Coronary artery (tissue), 2 donors: Measurements from ENCODE around the gene NRL.

ENCODE experiments used
- DNase-seq: peaks from one replicate; pipeline ENCODE4 v3.0.0-alpha.2; 2017; ENCODE audit warnings: low spot score
- H3K27ac ChIP-seq, 2 donors: fragments of 200-600 bp; sonication (generic); one replicate each; pipeline ENCODE4 v1.5.1; 2016 to 2019
- H3K4me3 ChIP-seq: fragments of 200-600 bp; sonication (generic); 2 replicates; pipeline ENCODE4 v1.5.1; 2016; ENCODE audit warnings: mild to moderate bottlenecking, moderate library complexity
- TF ChIP-seq, protein P1 (sequence below): fragments of 200-600 bp; sonication (generic); IDR thresholded peaks from one replicate; pipeline ENCODE4 v1.5.1; 2019; ENCODE audit warnings: antibody characterized with exemption

The NRL gene

DNA sequence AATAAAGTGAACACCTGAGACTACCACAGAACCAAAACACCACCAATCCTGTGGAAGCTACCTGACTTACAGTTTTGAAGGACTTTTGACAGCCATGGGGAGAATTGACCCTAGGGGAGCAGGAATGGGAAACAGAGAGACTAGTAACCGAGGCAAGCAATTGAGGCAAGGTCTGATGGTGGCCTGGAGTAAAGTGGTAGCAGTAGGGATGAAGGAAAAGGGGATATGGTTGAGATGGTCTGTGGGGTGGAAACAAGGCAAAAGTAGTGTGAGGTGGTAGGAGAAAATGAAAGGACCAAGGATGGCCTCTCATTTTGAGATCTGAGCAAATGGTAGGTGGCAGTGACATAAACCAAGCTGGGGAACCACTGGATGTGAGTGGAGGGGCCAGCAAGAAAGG, 42.1 kb upstream of the NRL start:
- no peak overlapping the region for H3K4me3 ChIP-seq
- TF ChIP-seq, protein P1, sequence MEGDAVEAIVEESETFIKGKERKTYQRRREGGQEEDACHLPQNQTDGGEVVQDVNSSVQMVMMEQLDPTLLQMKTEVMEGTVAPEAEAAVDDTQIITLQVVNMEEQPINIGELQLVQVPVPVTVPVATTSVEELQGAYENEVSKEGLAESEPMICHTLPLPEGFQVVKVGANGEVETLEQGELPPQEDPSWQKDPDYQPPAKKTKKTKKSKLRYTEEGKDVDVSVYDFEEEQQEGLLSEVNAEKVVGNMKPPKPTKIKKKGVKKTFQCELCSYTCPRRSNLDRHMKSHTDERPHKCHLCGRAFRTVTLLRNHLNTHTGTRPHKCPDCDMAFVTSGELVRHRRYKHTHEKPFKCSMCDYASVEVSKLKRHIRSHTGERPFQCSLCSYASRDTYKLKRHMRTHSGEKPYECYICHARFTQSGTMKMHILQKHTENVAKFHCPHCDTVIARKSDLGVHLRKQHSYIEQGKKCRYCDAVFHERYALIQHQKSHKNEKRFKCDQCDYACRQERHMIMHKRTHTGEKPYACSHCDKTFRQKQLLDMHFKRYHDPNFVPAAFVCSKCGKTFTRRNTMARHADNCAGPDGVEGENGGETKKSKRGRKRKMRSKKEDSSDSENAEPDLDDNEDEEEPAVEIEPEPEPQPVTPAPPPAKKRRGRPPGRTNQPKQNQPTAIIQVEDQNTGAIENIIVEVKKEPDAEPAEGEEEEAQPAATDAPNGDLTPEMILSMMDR: no peak
- no peak overlapping the region for H3K27ac ChIP-seq
- DNase-seq: no peak

DNA sequence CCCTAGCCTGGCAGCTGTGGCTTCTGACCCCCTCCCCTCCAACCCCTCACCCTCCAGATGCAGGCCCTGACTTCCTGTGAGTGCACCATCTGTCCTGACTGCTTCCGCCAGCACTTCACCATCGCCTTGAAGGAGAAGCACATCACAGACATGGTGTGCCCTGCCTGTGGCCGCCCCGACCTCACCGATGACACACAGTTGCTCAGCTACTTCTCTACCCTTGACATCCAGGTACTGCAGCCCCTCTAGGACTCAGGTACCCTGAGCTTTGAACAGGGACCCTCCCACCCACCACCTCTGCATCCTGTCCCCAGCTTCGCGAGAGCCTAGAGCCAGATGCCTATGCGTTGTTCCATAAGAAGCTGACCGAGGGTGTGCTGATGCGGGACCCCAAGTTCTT, 40.4 kb upstream of the NRL start:
- TF ChIP-seq, protein P1: no peak
- Histone ChIP-seq H3K27ac (no peak overlapping the region), H3K4me3 (no peak overlapping the region)
- DNase-seq: no peak

DNA sequence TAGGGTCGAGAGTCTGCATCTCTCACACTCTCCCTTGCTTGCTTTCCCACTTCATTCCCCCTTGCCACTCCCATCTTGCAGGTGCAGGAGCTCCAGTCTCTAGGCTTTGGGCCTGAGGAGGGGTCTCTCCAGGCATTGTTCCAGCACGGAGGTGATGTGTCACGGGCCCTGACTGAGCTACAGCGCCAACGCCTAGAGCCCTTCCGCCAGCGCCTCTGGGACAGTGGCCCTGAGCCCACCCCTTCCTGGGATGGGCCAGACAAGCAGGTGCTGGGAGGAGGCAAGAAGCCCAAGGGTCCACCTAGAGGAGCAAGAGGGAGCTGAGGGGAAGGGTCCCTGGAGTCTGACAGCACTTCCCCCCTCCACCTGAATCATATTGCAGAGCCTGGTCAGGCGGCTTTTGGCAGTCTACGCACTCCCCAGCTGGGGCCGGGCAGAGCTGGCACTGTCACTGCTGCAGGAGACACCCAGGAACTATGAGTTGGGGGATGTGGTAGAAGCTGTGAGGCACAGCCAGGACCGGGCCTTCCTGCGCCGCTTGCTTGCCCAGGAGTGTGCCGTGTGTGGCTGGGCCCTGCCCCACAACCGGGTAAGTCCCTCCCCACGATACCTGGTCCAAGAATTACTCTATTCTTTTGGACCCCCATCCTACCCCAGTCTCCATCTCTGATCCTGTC, 36.8 kb upstream of the NRL start:
- Histone ChIP-seq H3K4me3 (no peak overlapping the region), H3K27ac (no peak overlapping the region)
- DNase-seq: no peak
- TF ChIP-seq, protein P1: no peak

DNA sequence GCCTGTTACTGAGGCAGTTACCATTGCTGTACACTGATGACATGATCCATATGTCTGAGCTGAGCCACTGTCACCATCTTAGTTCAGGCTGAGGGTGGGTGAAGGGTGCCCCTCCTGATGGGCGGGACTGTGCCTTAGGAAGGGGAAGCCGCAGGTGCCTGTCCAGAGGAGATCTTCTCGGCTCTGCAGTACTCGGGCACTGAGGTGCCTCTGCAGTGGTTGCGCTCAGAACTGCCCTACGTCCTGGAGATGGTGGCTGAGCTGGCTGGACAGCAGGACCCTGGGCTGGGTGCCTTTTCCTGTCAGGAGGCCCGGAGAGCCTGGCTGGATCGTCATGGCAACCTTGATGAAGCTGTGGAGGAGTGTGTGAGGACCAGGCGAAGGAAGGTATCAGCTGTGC, 36.2 kb upstream of the NRL start:
- TF ChIP-seq, protein P1: no peak
- no peak for DNase-seq
- H3K4me3 ChIP-seq: no peak overlapping the region
- H3K27ac ChIP-seq: no peak overlapping the region

DNA sequence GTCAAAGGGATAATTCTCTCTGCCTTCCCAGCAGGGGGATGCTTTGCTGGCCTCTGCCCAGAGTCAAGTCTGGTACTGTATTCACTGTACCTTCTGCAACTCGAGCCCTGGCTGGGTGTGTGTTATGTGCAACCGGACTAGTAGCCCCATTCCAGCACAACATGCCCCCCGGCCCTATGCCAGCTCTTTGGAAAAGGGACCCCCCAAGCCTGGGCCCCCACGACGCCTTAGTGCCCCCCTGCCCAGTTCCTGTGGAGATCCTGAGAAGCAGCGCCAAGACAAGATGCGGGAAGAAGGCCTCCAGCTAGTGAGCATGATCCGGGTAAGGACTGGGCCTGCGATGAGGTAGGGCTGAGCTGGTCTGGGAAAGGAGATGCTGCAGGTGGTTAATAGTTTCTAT, 35.8 kb upstream of the NRL start:
- no peak for DNase-seq
- Histone ChIP-seq H3K27ac (no peak overlapping the region), H3K4me3 (no peak overlapping the region)
- TF ChIP-seq, protein P1: no peak

DNA sequence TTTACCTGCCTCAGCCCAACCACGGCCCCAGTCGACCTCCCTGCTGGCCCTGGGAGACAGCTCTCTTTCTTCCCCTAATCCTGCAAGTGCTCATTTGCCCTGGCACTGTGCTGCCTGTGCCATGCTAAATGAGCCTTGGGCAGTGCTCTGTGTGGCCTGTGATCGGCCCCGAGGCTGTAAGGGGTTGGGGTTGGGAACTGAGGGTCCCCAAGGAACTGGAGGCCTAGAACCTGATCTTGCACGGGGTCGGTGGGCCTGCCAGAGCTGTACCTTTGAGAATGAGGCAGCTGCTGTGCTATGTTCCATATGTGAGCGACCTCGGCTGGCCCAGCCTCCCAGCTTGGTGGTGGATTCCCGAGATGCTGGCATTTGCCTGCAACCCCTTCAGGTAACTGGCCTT, 35.3 kb upstream of the NRL start:
- TF ChIP-seq, protein P1: no peak
- no peak overlapping the region for H3K4me3 ChIP-seq
- no peak for DNase-seq
- no peak overlapping the region for H3K27ac ChIP-seq

DNA sequence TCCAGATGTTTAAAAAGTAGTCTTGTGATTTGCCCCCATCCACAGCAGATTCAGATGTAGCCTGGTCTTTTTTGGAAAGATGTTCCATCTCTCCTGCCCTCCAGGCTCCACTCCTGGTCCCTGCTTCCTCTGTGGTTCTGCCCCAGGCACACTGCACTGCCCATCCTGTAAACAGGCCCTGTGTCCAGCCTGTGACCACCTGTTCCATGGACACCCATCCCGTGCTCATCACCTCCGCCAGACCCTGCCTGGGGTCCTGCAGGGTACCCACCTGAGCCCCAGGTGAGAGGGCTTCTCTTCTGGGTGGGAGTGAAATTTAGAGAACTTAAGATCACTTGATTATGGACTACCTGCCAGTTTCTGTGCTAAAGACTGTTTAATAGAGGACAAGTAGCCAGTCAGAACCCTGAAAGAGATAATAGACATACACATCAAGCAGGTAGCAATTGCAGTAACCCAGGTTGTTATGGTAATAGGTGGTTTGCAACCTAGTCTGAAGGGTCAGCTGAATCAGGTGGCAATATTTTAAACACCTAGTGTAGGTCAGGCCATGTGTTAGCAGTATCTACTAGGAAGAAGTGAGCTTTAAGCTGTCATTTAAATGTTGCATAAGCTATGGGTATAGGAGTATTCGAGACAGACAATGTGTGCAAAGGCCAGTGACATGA, 34.7 kb upstream of the NRL start:
- no peak for DNase-seq
- Histone ChIP-seq H3K27ac (no peak overlapping the region), H3K4me3 (no peak overlapping the region)
- TF ChIP-seq, protein P1: no peak
